ENCODE measurements around the gene ARHGAP21. TPM values are rescaled to one million over a fixed set of nuclear protein-coding genes. Genes with fewer than 3 reads are reported as not detected.
"Not testable (repeated sequence)": the region's sequence is repeated elsewhere in the genome, so short reads cannot be mapped to it uniquely, and the experiment has no call there.

Gene ARHGAP21
- total and polyA plus RNA-seq, 2 experiments from 2014 or later = 28.7 to 176 TPM

DNA sequence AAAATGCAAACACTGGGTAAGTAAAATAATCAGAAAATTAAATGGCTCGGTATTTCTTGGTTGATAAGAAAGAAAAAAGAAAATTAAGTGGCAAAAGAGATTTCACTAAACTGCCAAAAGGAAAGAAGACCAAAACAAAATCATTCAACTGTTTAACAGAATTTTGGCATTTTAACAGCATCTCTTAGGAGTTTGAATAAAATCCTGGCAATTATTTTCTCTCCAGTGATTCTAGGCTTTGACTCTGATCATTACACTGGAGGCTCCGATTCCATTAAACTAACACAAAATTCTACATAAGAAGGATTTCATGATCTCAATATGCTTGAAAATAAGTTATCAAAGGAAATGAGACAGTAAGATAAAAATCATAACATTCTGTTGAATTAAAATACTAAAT is 62.3 kb downstream of the ARHGAP21 start:
- H4K20me1 ChIP-seq (ENCODE audit: insufficient read depth) = 0 out of 2 replicates have a peak, but pooled peaks cover 7% of the 10 kb centered on the region
- H3K36me3 ChIP-seq (ENCODE audit: low read depth) = peaks cover 22% of the 10 kb centered on the region
- H3K4me2 ChIP-seq (ENCODE audit: unreplicated experiment) = no peak overlapping the region
- peaks cover 83% of the 10 kb centered on the region for H3K79me2 ChIP-seq (ENCODE audit: insufficient read depth)
- H2AFZ ChIP-seq = no peak overlapping the region
- H3F3A ChIP-seq (ENCODE audit: insufficient read depth) = no peaks in the 10 kb centered on the region
- no peaks in the 10 kb centered on the region for H3K9me3 ChIP-seq (ENCODE audit: low read depth)
- H3K9me2 ChIP-seq (ENCODE audit: insufficient read depth) = no peaks in the 10 kb centered on the region
- no peak overlapping the region for H3K4me3 ChIP-seq
- WGBS, 2 experiments (ENCODE audit: low coverage in 1 of 2, low lambda C conversion rate in 2 of 2, missing lambda C conversion rate in 2 of 2) = 69 to 81% methylated on average over 2 of the region's 2 CpGs
- no peaks in the 10 kb centered on the region for H3K27me3 ChIP-seq (replicated peaks; ENCODE audit: insufficient read depth)
- H3K27ac ChIP-seq = no peak overlapping the region
- H3K9ac ChIP-seq = no peak overlapping the region
- in situ Hi-C loops (cut with MboI) = no loop called here
- no peak for TF ChIP-seq EZH2 (IDR thresholded peaks at IDR 0.05; ENCODE audit: insufficient read depth, poor library complexity, severe bottlenecking)
- TF ChIP-seq EZH2phosphoT487 (IDR thresholded peaks at IDR 0.05; ENCODE audit: insufficient read depth, low read depth) = no peak
- DNase-seq = no peak
- no peaks in the 10 kb centered on the region for H3K4me1 ChIP-seq (ENCODE audit: insufficient read depth)

DNA sequence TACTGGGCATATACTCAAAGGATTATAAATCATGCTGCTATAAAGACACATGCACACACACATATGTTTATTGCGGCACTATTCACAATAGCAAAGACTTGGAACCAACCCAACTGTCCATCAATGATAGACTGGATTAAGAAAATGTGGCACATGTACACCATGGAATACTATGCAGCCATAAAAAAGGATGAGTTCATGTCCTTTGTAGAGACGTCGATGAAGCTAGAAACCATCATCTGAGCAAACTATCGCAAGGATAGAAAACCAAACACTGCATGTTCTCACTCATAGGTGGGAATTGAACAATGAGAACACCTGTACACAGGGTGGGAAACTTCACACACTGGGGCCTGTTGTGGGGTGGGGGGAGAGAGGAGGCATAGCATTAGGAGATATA is 65.4 kb downstream of the ARHGAP21 start:
- H3F3A ChIP-seq (ENCODE audit: insufficient read depth); H3K27ac ChIP-seq; H2AFZ ChIP-seq; H3K4me1 ChIP-seq (ENCODE audit: insufficient read depth); H3K4me2 ChIP-seq (ENCODE audit: unreplicated experiment); DNase-seq; H3K27me3 ChIP-seq (replicated peaks; ENCODE audit: insufficient read depth); H3K9me3 ChIP-seq (ENCODE audit: low read depth); H3K36me3 ChIP-seq (ENCODE audit: low read depth); H3K4me3 ChIP-seq; H3K9ac ChIP-seq; H4K20me1 ChIP-seq (ENCODE audit: insufficient read depth); in situ Hi-C loops (cut with MboI); H3K9me2 ChIP-seq (ENCODE audit: insufficient read depth): not testable (repeated sequence)
- WGBS, 2 experiments (ENCODE audit: low coverage in 1 of 2, low lambda C conversion rate in 2 of 2, missing lambda C conversion rate in 2 of 2) = 98 to 99% methylated on average over 4 of the region's 4 CpGs
- H3K79me2 ChIP-seq (ENCODE audit: insufficient read depth) = peaks cover 75% of the 10 kb centered on the region

- H3K9me3 ChIP-seq (ENCODE audit: low read depth); H3F3A ChIP-seq (ENCODE audit: insufficient read depth); H3K27ac ChIP-seq; H3K4me1 ChIP-seq (ENCODE audit: insufficient read depth); DNase-seq; H3K4me2 ChIP-seq (ENCODE audit: unreplicated experiment); H3K36me3 ChIP-seq (ENCODE audit: low read depth); H3K9ac ChIP-seq; in situ Hi-C loops (cut with MboI); H3K27me3 ChIP-seq (replicated peaks; ENCODE audit: insufficient read depth); H3K9me2 ChIP-seq (ENCODE audit: insufficient read depth); H4K20me1 ChIP-seq (ENCODE audit: insufficient read depth); H3K4me3 ChIP-seq; H2AFZ ChIP-seq: not testable (repeated sequence)
- peaks cover 75% of the 10 kb centered on the region for H3K79me2 ChIP-seq (ENCODE audit: insufficient read depth)
- no CpG with 5 or more reads among the region's 33 CpGs for WGBS, 2 experiments (ENCODE audit: low coverage in 1 of 2, low lambda C conversion rate in 2 of 2, missing lambda C conversion rate in 2 of 2)
Observed at GRCh38 chr10:24656326-24656725, 67.4 kb downstream of the ARHGAP21 start.

- WGBS, 2 experiments (ENCODE audit: low coverage in 1 of 2, low lambda C conversion rate in 2 of 2, missing lambda C conversion rate in 2 of 2) = 97 to 100% methylated on average over 4 of the region's 4 CpGs
- H2AFZ ChIP-seq = no peak overlapping the region
Observed at GRCh38 chr10:24652381-24652957, 71.2 kb downstream of the ARHGAP21 start.

DNA sequence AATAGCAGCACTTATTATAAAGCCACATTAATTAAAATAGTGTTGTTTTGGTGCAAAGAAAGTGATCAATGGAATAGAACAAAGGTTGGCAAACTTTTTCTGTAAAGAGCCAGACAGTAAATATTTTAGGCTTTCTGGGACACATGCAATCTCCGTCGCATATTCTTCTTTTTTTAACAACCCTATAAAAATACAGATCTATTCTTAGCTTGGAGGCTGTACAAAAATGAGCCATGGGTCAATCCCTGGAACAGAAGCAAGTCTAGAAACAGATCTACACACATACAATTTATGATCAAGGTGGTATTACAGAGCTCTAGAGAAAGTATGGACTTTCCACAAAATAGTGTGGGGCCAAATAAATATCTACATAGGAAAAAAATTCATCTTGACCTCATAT is 71.8 kb downstream of the ARHGAP21 start:
- H3K9me3 ChIP-seq (ENCODE audit: low read depth) = no peaks in the 10 kb centered on the region
- no peak overlapping the region for H2AFZ ChIP-seq
- in situ Hi-C loops (cut with MboI) = no loop called here
- peaks cover 84% of the 10 kb centered on the region for H3K79me2 ChIP-seq (ENCODE audit: insufficient read depth)
- DNase-seq = no peak
- H4K20me1 ChIP-seq (ENCODE audit: insufficient read depth) = no peaks in the 10 kb centered on the region
- 0 out of 2 replicates have a peak, but pooled peaks cover 5% of the 10 kb centered on the region for H3F3A ChIP-seq (ENCODE audit: insufficient read depth)
- H3K4me2 ChIP-seq (ENCODE audit: unreplicated experiment) = no peak overlapping the region
- no peaks in the 10 kb centered on the region for H3K4me1 ChIP-seq (ENCODE audit: insufficient read depth)
- TF ChIP-seq EZH2 (IDR thresholded peaks at IDR 0.05; ENCODE audit: insufficient read depth, poor library complexity, severe bottlenecking) (no peak), EZH2phosphoT487 (IDR thresholded peaks at IDR 0.05; ENCODE audit: insufficient read depth, low read depth) (no peak)
- H3K27ac ChIP-seq = no peak overlapping the region
- WGBS, 2 experiments (ENCODE audit: low coverage in 1 of 2, low lambda C conversion rate in 2 of 2, missing lambda C conversion rate in 2 of 2) = 44 to 48% methylated on average over 2 of the region's 2 CpGs
- H3K27me3 ChIP-seq (replicated peaks; ENCODE audit: insufficient read depth) = no peaks in the 10 kb centered on the region
- no peak overlapping the region for H3K9ac ChIP-seq
- peaks cover 14% of the 10 kb centered on the region for H3K36me3 ChIP-seq (ENCODE audit: low read depth)
- H3K9me2 ChIP-seq (ENCODE audit: insufficient read depth) = no peaks in the 10 kb centered on the region
- H3K4me3 ChIP-seq = no peak overlapping the region

More at GRCh38 chr10:24652381-24652957, 71.2 kb downstream of the ARHGAP21 start:
- Histone ChIP-seq H3K79me2 (ENCODE audit: insufficient read depth) (peaks cover 79% of the 10 kb centered on the region), H3K4me2 (ENCODE audit: unreplicated experiment) (no peak overlapping the region), H3K36me3 (ENCODE audit: low read depth) (peaks cover 8% of the 10 kb centered on the region), H3K9me3 (ENCODE audit: low read depth) (no peaks in the 10 kb centered on the region), H3K27ac (no peak overlapping the region), H3K27me3 (replicated peaks; ENCODE audit: insufficient read depth) (no peaks in the 10 kb centered on the region), H4K20me1 (ENCODE audit: insufficient read depth) (no peaks in the 10 kb centered on the region), H3K4me1 (ENCODE audit: insufficient read depth) (no peaks in the 10 kb centered on the region), H3K4me3 (no peak overlapping the region), H3K9ac (no peak overlapping the region), H3K9me2 (ENCODE audit: insufficient read depth) (no peaks in the 10 kb centered on the region), H3F3A (ENCODE audit: insufficient read depth) (0 out of 2 replicates have a peak, but pooled peaks cover 5% of the 10 kb centered on the region)
- in situ Hi-C loops (cut with MboI) = no loop called here
- no peak for TF ChIP-seq EZH2 (IDR thresholded peaks at IDR 0.05; ENCODE audit: insufficient read depth, poor library complexity, severe bottlenecking)
- no peak for DNase-seq

Data from GM23248 (cell line).